HG02973 (cell line): ENCODE measurements around the gene ROPN1L.
"Not testable (repeated sequence)": the region's sequence is repeated elsewhere in the genome, so short reads cannot be mapped to it uniquely, and the experiment has no call there.

Source experiments
- ATAC-seq: cut with Tn5 transposase; IDR thresholded peaks from one replicate; pipeline ENCODE4 v1.9.1; 2021; ENCODE audit warnings: moderate library complexity; ENCODE audit not compliant: unreplicated experiment

The ROPN1L gene

GRCh38 chr5:10441083-10441991 lies at the start of gene ROPN1L:
Gene ROPN1L, plus strand, starts transcription at chr5:10441879. Its CDS starts 289 bp downstream, at chr5:10442168.
- peak; percentile 95 for ATAC-seq

- not testable (repeated sequence) for ATAC-seq
Observed at GRCh38 chr5:10392567-10393328, 48.9 kb upstream of the ROPN1L start.

DNA sequence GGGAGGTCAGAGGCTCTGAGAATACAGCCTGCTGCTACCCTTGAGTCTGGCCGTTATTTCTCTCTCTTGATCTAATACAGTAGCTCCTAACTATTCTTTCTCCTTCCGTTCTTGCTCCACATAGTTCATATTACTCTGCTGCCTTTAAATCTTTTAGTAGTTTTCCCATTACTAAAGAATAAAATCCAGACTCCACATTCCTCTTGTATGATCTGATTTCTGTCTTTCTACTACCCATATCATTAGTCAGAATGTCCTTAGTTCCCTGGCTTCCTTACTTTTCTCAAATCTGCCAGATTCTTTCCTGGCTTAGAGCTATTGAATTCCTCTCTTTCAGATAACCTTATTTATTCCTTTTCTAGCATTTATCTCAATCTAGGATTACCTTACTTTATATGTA lies 48.2 kb upstream of the ROPN1L start:
- no peak for ATAC-seq

DNA sequence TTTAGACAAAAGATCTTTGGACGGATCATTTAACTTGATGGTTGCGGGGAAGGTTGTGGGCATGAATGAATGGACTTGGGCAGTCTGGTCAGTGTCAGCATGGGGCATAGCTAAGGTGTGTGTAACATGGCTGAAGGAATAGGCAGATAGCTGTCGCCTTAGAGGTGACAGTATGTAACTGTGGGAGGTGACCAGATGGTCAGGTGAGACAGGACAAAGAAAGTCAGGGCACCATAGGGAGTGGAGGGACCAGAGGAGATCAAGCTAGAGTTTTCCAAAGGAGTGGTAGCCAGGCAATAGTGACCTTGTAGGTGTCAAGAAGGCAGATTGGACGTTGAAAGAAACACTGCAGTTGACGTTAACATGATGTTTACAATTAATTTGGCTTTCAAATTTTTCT lies 45.1 kb upstream of the ROPN1L start:
- no peak for ATAC-seq

- no peak for ATAC-seq
Observed at GRCh38 chr5:10399839-10400238, 41.8 kb upstream of the ROPN1L start.

GRCh38 chr5:10400411-10400810 lies 41.3 kb upstream of the ROPN1L start:
- ATAC-seq = no peak

DNA sequence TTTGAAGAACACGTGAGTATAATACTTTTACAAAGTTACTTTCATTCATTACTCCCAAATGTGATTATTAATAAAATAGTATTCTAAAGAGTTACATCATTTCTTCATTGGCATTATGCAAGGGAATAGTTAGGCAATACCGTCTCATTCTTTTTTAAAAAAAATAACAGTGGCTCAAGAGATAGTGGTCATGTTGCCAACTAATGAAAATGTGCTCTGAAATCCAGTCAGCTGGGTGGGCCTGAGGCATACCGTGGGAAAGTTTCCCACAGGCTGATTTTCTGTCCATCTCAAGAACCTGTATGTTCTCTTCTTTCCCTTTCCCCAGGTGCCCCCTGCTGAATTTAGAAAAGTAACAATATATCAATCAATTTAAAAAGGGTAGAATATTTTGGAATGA lies 40.8 kb upstream of the ROPN1L start:
- no peak for ATAC-seq

GRCh38 chr5:10401498-10401897 lies 40.2 kb upstream of the ROPN1L start:
- peak; percentile 63 for ATAC-seq

GRCh38 chr5:10403829-10404228 lies 37.9 kb upstream of the ROPN1L start:
- ATAC-seq = no peak

- ATAC-seq = no peak
Observed at GRCh38 chr5:10406651-10407050, 35.0 kb upstream of the ROPN1L start.

GRCh38 chr5:10409504-10409903 lies 32.2 kb upstream of the ROPN1L start:
- ATAC-seq = no peak

DNA sequence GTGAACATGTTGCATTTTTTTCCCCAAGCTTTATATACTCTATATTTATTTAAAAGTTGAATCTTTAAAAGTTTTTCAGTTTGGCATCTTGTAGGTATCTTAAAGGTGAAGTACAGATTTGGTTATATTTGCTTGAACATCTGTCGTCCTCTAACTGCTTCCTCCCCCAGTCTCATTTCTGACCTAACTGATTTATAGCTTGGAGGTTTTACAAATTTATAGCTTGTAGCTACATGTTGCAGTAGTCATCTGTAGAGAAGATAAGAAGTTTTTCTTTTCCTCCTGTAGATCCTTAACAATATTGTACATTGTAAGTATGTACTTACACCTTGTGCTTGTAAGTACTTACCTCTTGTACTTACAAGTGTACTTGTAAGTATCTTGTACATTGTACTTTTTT lies 31.0 kb upstream of the ROPN1L start:
- no peak for ATAC-seq

DNA sequence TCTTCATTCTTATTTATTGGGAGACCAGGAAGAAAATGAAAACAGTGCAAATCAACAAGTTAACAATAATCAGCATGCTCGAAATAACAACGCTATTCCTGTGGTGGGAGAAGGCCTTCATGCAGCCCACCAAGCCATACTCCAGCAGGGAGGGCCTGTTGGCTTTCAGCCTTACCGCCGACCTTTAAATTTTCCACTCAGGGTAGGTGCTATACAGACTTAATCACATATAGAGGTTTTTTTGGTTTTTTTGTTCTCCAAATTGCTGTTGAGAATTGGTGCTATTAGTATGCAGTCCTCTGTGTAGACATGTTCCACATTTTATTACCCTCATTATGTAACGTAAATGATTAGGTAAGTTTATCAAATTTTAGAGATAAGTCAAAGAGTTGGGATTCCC lies 30.3 kb upstream of the ROPN1L start:
- no peak for ATAC-seq

DNA sequence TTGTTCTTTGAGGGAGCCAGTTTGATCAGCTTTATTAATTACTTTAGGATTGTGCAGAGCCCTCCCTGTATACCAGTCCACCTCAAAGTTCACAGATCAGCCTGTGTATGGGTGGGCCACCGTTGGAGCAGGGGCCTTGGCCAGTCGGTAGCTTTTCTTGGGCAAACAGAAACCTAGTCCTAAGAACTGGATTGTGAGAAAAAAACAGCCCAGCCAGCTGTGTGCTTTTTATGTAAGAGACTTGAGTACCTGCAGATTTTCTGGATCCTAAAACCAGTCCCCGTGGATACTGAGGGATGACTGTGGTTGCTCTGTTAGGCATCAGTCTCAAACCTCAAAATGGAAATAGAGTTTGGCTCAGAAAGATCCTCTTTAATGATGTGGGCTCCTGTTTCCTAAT lies 24.8 kb upstream of the ROPN1L start:
- no peak for ATAC-seq

DNA sequence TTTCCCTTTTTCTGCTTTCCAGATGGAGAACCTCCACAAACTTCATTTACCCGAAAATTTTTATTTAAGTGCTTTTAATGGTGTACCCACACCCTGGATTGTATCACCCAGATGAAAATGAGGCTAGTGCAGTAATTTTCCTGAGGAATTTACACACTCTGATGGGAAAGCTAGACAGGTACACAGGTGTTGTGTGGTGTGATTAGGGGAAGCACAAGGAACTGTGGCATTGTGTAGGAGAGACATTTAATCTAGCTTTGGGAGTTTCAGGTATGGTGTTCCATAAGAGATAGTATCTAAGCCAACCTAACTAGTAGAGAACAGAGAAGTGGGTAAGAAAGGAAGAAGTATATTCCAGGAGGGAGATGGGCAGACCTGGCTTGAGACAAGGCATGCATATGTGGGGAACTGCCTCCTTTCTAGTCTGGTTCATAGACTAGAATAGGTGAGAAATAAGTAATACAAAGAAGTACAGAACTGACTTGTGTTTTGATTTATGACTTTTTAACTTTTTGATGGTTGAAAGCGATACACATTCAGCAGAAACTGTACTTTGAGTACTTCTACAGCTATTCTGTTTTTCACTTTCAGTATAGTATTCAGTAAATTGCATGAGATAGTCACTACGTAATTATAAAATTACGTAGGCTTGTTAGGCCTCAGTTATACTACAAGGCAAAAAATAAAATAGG lies 22.9 kb upstream of the ROPN1L start:
- ATAC-seq = peak; percentile 74

DNA sequence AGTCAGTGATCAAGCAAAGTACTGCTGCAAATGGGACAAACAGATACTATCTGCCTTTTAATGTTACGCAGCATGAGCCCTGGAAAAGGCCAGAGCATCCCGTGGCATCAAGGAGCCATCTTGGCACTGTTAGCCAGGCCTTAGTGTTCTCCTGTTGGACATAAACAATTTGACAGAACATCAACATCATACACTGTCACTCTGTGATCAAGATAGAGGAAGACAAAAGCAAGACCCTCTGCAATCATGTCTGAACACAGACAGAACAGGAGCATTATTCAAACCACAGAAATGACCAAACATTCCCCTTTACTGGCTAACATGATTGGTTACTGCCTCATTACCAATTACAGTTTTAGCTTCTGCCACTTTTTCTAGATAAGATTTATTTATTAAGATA lies 21.2 kb upstream of the ROPN1L start:
- no peak for ATAC-seq

DNA sequence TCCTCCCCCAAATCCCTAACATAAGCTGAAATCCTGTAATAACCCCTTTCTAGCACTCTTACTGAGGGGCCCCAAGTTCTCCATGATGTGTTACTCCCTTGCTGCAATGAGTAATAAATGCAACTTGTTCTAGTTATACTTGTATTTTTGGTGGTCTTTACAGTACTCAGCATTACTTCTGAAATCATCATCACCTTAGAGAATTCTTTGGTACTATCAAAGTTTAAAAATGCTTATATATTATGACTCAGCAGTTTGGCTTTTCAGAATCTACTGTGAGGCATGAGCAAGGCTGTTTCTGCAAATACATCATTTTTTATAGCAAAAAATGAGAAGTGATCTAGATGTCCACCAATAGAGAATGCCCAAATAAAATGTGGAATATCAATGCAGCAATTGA lies 20.7 kb upstream of the ROPN1L start:
- no peak for ATAC-seq

- no peak for ATAC-seq
Observed at GRCh38 chr5:10421896-10422691, 19.6 kb upstream of the ROPN1L start.

DNA sequence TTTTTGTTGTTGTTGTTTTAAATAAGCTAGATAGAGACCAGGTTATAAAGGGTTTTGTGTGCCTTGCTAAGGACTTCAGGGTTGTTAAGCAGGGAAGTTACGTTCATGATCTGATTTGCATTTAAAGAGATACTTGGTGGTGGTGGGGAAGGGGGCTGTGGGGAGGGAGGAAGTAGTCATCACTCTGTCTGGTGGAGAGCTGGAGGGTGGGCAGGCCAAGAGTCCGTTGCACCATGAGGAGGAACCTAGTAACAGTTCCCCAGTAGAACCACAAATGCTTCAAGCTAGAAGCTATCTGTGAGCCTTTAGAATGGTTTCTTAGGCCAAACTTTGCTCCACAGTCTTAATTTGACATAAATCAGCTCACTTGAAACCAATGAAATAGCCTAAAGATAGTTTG lies 18.7 kb upstream of the ROPN1L start:
- ATAC-seq = no peak

DNA sequence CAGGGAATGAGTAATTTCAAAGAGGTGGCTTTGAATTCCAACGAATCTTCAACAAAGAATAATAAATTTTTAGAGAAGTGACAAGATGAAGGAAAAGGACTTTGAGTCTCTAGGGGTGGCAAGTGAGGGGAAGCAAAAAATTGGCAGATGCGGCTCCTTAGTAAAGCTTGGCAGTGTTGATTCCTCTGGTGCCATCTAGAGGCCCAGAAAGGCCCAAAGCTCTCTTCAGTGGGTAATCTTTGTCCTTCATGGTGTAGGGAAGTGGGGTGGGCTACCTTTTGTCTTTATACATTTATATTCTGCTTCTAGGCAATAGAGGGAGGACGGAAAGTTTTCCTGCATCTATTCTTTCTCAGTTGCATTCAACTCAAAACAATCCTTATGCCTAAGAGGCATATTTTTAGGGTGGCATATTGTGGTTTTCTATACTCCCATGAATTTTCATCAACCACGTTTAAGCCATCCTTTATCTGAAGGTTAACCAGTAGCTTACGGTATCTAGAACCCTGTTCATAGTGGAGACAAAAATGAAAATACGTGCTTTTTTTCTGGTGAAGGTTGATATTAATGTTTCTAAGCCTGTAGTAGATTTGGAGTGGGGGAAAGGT lies 17.5 kb upstream of the ROPN1L start:
- no peak for ATAC-seq
